Glomerular visceral epithelial cell (primary cell): ENCODE measurements around the gene DLG2.

Experiments
- DNase-seq: peaks from one replicate; pipeline ENCODE4 v3.0.0-alpha.2; 2016; ENCODE audit errors: extremely low spot score

DLG2 gene

DNA sequence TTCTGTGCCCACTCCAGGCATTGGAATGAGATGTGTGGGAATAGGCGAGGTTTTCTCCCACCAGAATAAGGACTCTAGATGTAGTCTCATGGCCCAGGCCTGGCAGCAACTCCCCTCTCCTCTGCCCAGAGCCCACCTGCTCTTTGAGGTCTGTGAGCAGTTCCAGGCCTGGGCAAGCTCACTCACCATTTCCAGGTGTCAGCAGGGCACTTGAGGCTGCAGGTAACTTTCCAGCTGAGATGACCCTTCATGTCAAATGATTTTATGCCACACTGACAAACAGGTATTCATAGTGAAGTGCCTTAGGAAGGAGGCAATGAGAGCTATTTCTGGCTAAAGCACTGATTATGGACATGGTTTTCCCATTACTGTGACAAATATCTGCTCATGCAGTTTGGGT lies 2217.7 kb downstream of the DLG2 start:
- DNase-seq, result no peak

DNA sequence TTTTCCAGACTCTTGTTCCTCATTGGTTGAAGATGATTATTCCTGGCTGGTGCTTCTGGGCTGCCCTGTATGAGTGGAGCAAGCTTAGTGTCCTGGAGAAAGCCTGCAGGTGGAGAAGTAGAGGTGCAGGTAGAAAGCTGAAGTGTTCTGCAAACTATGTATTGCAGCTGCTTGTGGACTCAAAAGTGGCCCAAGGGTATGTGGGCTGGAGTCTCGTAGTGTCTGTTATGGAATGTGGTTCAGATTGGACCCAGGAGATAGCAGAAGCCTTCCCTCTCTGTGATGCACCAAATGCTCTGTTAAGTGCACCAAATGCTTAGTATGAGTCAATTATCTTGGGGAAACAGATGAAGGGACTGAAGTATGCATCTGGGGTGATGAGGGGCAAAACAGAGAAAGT lies 2218.2 kb downstream of the DLG2 start:
- DNase-seq, result no peak
